GM18858 (cell line): Measurements from ENCODE around the gene LRRC4C.
A peak's percentile ranks its signal among the peaks of the same experiment; 100 is the strongest.
"Not testable (repeated sequence)": the region's sequence is repeated elsewhere in the genome, so short reads cannot be mapped to it uniquely, and the experiment has no call there.

ENCODE experiments used
- ATAC-seq: cut with Tn5 transposase; IDR thresholded peaks from one replicate; pipeline ENCODE4 v1.9.1; 2021; ENCODE audit not compliant: unreplicated experiment

Gene LRRC4C

GRCh38 chr11:40268551-40268950, 1190.9 kb downstream of the LRRC4C start:
- no peak for ATAC-seq

DNA sequence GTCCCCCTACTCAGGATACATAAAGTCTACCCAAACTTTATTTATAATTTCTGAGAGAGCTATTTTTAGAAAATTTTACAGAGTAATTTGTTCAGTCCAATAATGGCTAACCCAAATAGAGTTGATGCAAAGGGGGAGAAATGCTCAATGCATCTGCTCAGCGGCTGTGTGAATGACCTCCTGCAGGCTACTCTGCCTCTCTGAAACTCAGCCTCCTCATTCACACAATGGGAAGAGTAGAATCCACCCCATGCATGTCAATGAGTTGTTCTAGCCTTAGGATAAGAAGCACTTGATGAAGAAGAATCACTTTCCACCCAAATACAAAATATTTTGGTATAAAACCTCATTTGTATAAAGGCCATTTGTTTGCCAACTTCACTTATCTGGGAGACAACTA, 1204.0 kb downstream of the LRRC4C start:
- no peak for ATAC-seq

DNA sequence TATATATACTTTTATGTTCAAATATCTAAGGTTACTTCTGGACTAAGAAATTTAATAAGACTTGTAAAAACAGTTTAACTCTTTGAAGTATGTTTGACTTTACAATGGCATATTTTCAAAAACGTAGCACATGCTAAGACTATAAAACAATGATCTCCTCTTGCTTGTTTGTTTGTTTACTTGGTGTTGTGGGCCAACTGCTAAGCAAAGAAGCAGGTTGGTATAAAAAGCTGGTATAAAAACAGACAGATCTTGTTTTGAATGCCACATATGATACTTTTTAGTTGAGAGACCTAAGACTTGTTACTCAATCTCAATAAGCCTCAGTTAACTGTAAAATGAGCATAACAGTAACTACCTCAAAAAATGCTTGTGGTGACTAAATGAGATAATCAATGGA, 1206.3 kb downstream of the LRRC4C start:
- ATAC-seq, result no peak

DNA sequence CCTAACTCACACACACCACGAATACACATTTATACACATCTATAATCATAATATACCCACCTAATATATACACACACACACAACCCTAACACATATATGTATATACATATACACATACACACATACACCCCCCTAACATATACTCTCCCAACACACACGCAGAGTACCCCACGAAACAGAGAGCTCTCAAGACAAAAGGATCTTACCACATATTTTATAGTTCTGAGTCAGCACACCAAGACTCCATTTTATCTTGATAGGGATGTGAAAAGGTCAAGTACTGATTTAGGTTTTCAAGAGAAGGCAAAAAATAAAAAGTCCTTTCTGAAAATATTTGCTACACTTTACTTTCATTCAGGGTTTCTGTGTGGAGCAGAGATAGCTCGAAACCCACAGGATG, 1207.2 kb downstream of the LRRC4C start:
- ATAC-seq, result peak; percentile 57

DNA sequence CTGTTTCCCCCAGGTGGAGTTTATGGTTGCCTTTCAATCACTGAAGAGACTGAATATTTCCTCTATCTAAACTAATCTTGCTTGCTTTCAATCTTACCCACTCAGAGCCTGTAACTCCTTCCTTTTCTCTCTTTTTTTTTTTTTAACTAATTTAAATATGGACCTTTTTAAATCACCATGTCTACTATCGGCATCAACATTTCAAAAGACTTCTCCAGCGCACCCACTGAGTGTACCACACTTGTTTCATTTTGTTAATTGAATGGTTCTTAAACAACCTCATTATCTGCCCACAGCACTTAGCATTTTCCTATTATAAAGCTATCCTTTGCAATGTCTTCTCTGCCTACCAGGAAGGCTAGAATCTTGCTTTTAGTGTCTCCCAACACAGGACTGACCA, 1212.5 kb downstream of the LRRC4C start:
- no peak for ATAC-seq

GRCh38 chr11:40241524-40242051, 1217.9 kb downstream of the LRRC4C start:
- ATAC-seq, result peak; percentile 99

- no peak for ATAC-seq
These were observed 1219.2 kb downstream of the LRRC4C start for GRCh38 chr11:40240284-40240683.

- no peak for ATAC-seq
These were observed 1222.9 kb downstream of the LRRC4C start for GRCh38 chr11:40236526-40236925.

GRCh38 chr11:40235841-40236240, 1223.6 kb downstream of the LRRC4C start:
- no peak for ATAC-seq

GRCh38 chr11:40230821-40231220, 1228.6 kb downstream of the LRRC4C start:
- ATAC-seq, result no peak

DNA sequence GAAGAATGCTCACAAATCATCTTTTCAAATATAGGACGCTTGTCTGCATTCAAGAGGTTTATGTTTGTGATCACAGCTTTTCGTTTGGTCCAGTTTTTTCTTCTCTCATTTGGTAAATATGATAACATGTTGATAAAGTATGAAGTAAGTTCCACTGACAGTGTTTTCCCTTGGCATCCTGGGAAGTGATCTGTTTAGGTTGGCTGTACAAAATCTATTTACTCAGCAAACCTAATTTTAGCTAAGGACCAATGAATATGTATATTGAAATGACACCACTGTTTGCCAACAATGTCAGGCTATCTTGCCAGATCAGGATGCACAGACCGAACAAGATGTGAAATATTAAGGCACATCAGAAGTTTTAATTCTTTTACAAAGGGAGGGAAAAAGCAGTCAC, 1230.8 kb downstream of the LRRC4C start:
- no peak for ATAC-seq

DNA sequence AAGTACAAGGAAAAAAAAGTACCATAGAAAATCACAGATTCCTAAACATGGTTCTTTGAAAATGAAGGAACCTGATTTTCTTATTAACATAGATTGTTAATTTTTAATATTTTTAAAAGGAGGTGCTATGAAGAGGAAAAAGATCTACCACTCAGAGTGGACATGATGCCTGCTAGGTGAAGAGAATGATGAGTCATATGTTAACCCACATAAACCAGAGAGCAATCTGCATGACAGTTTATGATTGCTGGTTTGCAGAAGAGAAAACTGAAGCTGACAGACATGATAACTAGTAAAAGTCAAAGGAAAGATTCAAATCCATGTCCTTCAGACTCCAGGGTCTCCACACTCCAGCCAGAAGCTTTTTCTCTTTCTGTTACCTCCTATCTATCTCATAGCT, 1231.7 kb downstream of the LRRC4C start:
- ATAC-seq, result peak; percentile 93

DNA sequence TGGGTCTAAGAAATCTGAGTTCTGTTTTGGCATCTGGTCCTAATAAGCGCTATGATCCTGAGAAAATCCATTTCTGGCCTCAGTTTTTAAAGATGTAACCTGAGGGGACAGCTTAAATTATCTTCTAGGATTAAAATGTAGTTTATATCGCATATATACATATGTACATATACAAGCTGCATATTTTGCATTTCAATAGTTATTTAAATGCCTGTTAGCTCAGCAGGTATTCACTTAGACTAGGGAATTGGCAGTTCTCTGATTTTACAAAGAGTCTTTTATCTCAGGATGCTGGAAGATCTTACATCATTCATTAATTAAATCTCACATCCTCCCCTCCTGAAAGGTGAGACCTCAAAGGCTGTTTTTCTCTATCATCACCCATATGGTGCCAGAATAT, 1232.8 kb downstream of the LRRC4C start:
- no peak for ATAC-seq

- ATAC-seq, result no peak
These were observed 1235.7 kb downstream of the LRRC4C start for GRCh38 chr11:40223596-40224330.

GRCh38 chr11:40219401-40219800, 1240.1 kb downstream of the LRRC4C start:
- no peak for ATAC-seq

DNA sequence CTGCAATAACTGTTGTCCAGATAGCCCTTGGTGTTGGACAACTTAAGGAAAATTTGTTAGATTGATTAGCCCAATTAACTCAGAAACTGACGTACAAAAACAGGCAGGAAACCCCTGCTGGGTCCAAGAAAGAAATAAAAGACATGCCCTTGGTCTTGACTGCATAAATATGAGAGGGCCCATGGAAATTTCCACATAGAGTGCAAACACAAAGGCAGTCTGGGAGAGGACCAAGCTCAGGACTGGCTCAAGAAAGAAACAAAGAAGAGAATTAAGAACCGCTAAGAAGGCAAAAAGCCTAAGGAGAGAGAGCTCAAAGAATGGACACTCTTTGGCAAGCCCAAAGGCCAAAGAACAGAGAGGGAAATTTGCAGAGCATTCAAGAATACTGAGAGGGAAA, 1243.9 kb downstream of the LRRC4C start:
- no peak for ATAC-seq

GRCh38 chr11:40207416-40207815, 1252.0 kb downstream of the LRRC4C start:
- ATAC-seq, result no peak

GRCh38 chr11:40204228-40204627, 1255.2 kb downstream of the LRRC4C start:
- ATAC-seq, result no peak

DNA sequence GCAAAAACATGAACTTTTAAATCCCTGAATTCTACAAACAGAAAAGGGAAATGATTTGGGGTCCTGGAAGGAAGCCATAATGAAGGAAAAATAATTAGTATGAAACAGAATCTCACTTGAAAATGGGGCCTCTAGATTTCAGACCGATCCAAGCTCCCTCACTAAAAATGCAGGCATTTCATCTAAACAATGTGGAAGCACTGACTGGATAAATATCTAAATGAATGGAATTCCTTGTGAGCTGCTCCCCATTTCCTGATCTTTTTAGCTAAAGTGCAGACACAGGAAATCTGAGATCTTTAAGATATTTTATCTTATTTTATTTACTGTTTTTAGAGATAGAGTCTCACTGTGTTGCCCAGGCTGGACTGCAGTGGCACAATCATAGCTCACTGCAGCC, 1255.8 kb downstream of the LRRC4C start:
- no peak for ATAC-seq

- no peak for ATAC-seq
These were observed 1256.7 kb downstream of the LRRC4C start for GRCh38 chr11:40202589-40203270.

DNA sequence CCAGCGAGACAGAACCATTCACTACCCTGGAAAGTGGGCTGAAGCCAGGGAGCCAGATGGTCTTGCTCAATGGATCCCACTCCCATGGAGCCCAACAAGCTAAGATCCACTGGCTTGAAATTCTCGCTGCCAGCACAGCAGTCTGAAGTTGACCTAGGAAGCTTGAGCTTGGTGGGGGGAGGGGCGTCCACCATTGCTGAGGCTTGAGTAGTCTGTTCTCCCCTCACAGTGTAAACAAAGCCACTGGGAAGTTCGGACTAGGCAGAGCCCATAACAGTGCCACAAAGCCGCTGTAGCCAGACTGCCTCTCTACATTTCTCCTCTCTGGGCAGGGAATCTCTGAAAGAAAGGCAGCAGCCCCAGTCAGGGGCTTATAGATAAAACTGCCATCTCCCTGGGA, 1266.9 kb downstream of the LRRC4C start:
- ATAC-seq, result not testable (repeated sequence)

DNA sequence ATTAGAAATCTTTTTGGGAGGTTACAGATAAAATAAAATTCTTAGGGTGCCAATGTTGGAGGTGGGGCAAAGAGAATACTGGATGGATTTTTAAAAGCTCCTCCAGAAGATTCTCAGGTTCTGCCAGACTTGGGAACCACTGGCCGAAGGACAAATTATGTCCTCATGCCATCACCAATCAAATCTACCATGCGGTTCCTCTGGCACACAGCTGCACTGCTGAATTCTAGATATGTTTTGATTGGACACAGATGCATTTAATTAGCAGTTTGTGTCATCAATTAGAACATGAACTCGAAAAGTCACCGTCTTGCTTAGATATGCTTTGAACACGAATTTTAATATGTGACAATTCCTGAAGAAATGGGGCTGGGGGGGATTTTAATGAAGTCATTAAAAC, 1269.2 kb downstream of the LRRC4C start:
- ATAC-seq, result no peak
